Keratinocyte (primary cell): Measurements from ENCODE around the gene MVB12B. TPM values are rescaled to one million over a fixed set of nuclear protein-coding genes. Genes with fewer than 3 reads are reported as not detected.

Experiments used
- DNase-seq: peaks from one replicate; pipeline ENCODE4 v3.0.0-alpha.2; 2011; ENCODE audit warnings: low read depth, missing footprints, low spot score
- FAIRE-seq: peaks from 2 replicates; lab custom pipeline; 2011; peaks lifted over from hg19 to GRCh38; lab: Jason Lieb, UNC
- H2AFZ ChIP-seq: 2 replicates; pipeline ENCODE4 v1.6.0; 2012; ENCODE audit warnings: low read length, control low read depth, inconsistent platforms; ENCODE audit not compliant: control insufficient read depth
- H3K27ac ChIP-seq: 2 replicates; pipeline ENCODE4 v1.5.1; 2011; ENCODE audit warnings: low read length; ENCODE audit not compliant: control insufficient read depth, insufficient read depth
- H3K27me3 ChIP-seq: 3 replicates; pipeline ENCODE4 v1.6.0; 2011; ENCODE audit warnings: low read length; ENCODE audit not compliant: control insufficient read depth, insufficient read depth; ENCODE audit errors: extremely low read depth
- H3K36me3 ChIP-seq, 2 experiments: 2 replicates in 1 of 2; 3 replicates in 1 of 2; pipeline ENCODE4 v1.5.1; 2011; ENCODE audit warnings: low read length in 2 of 2, mild to moderate bottlenecking in 1 of 2; ENCODE audit not compliant: control insufficient read depth in 2 of 2, insufficient read depth in 2 of 2; ENCODE audit errors: extremely low read depth in 1 of 2
- H3K4me1 ChIP-seq: 3 replicates; pipeline ENCODE4 v1.5.1; 2011; ENCODE audit warnings: low read length; ENCODE audit not compliant: control insufficient read depth, insufficient read depth; ENCODE audit errors: extremely low read depth
- H3K4me2 ChIP-seq: 3 replicates; pipeline ENCODE4 v1.6.0; 2011; ENCODE audit warnings: low read depth, low read length; ENCODE audit not compliant: control insufficient read depth, insufficient read depth; ENCODE audit errors: extremely low read depth
- H3K4me3 ChIP-seq, 3 experiments: fragments of 200-600 bp in 1 of 3; sonication (generic) in 1 of 3; 2 replicates in 2 of 3; 3 replicates in 1 of 3; pipeline ENCODE4 v1.5.1; 2011 to 2016; ENCODE audit warnings: low read length in 3 of 3, mild to moderate bottlenecking in 3 of 3, control low read depth in 2 of 3, inconsistent platforms in 1 of 3, low read depth in 1 of 3, mixed read lengths in 1 of 3, mixed run types in 1 of 3, moderate library complexity in 1 of 3; ENCODE audit not compliant: control insufficient read depth in 2 of 3, insufficient read depth in 2 of 3; ENCODE audit errors: extremely low read depth in 1 of 3
- H3K79me2 ChIP-seq: 2 replicates; pipeline ENCODE4 v1.6.0; 2012; ENCODE audit warnings: low read length; ENCODE audit not compliant: control insufficient read depth, insufficient read depth
- H3K9ac ChIP-seq: 3 replicates; pipeline ENCODE4 v1.6.0; 2011; ENCODE audit warnings: low read length; ENCODE audit not compliant: control insufficient read depth, insufficient read depth; ENCODE audit errors: extremely low read depth
- H3K9me1 ChIP-seq: 3 replicates; pipeline ENCODE4 v1.6.0; 2011; ENCODE audit warnings: low read length; ENCODE audit not compliant: control insufficient read depth, insufficient read depth; ENCODE audit errors: extremely low read depth
- H3K9me3 ChIP-seq: 2 replicates; pipeline ENCODE4 v1.5.1; 2012; ENCODE audit warnings: low read depth, low read length; ENCODE audit not compliant: control insufficient read depth
- H4K20me1 ChIP-seq: 3 replicates; pipeline ENCODE4 v1.6.0; 2011; ENCODE audit warnings: low read length; ENCODE audit not compliant: control insufficient read depth, insufficient read depth; ENCODE audit errors: extremely low read depth
- CTCF ChIP-seq, 3 experiments: IDR thresholded peaks in 1 of 3; conservative IDR thresholded peaks in 1 of 3; optimal IDR thresholded peaks in 1 of 3; 2 replicates in 2 of 3; 3 replicates in 1 of 3; pipeline versions ENCODE3 to v1.5.1; 2011; ENCODE audit warnings: low read length in 3 of 3, mild to moderate bottlenecking in 3 of 3, moderate library complexity in 2 of 3, control low read depth in 1 of 3, inconsistent platforms in 1 of 3; ENCODE audit not compliant: insufficient read depth in 2 of 3; ENCODE audit errors: extremely low read depth in 1 of 3
- EZH2 ChIP-seq: IDR thresholded peaks from one replicate; pipeline ENCODE4 v1.6.1; 2012; ENCODE audit warnings: inconsistent platforms, mild to moderate bottlenecking, low read length, moderate library complexity
- dilution Hi-C: fragments of 300-500 bp; cut with MboI; formaldehyde crosslinking; loops from one replicate; pipeline ENCODE4 v1.7.0; 2020; ENCODE audit warnings: low sequenced_read_pairs; ENCODE audit not compliant: extremely low pct_ligation_motif_present
- polyA plus RNA-seq, 5 experiments: library from polyadenylated mRNA; depleted of rRNA in 3 of 5; stranded (reverse) in 3 of 5; stranded (forward) in 1 of 5; unstranded in 1 of 5; fragments of >200 nt; gene quantifications; 1 replicate in 1 of 5; 2 replicates in 3 of 5; 3 replicates in 1 of 5; pipeline versions ENCODE4 v1.2.1 to v1.2.3, GENCODE V29; 2011 to 2012; ENCODE audit warnings: missing spikeins in 2 of 5, low read depth in 1 of 5, low replicate concordance in 1 of 5

Gene MVB12B
- polyA plus RNA-seq, 1 donor (not counting 4 experiments of a cell fraction or from before 2014, with no cell fraction given) = 1.2 TPM

- Histone ChIP-seq H3K9me1 (no peaks in the 10 kb centered on the region), H3K27ac (no peak overlapping the region), H3K4me1 (peaks cover 24% of the 10 kb centered on the region), H4K20me1 (no peaks in the 10 kb centered on the region), H3K4me2 (no peak overlapping the region), H3K27me3 (no peaks in the 10 kb centered on the region), H3K79me2 (no peaks in the 10 kb centered on the region), H3K4me3 (no peak overlapping the region), H3K9ac (no peak overlapping the region), H2AFZ (no peak overlapping the region), H3K36me3 (no peaks in the 10 kb centered on the region), H3K9me3 (no peaks in the 10 kb centered on the region)
- dilution Hi-C loops = no loop called here
- DNase-seq (no peak), FAIRE-seq (no peak)
- TF ChIP-seq CTCF (optimal IDR thresholded peaks at IDR 0.05 in 1 of 3, IDR thresholded peaks at IDR 0.05 in 1 of 3, conservative IDR thresholded peaks at IDR 0.05 in 1 of 3; ENCODE audit: extremely low read depth in 1 of 3, insufficient read depth in 2 of 3, low read length in 3 of 3) (no peak), EZH2 (no peak)
These were observed 48.8 kb downstream of the MVB12B start for GRCh38 chr9:126375386-126375785.

GRCh38 chr9:126376311-126377175, 49.9 kb downstream of the MVB12B start:
- no peaks in the 10 kb centered on the region for H3K36me3 ChIP-seq
- no peaks in the 10 kb centered on the region for H3K27me3 ChIP-seq
- H3K4me3 ChIP-seq = no peak overlapping the region
- H3K9ac ChIP-seq = no peak overlapping the region
- no peak overlapping the region for H2AFZ ChIP-seq
- no peak for DNase-seq
- no peak for TF ChIP-seq CTCF (optimal IDR thresholded peaks at IDR 0.05 in 1 of 3, IDR thresholded peaks at IDR 0.05 in 1 of 3, conservative IDR thresholded peaks at IDR 0.05 in 1 of 3; ENCODE audit: extremely low read depth in 1 of 3, insufficient read depth in 2 of 3, low read length in 3 of 3)
- TF ChIP-seq EZH2 = no peak
- no peaks in the 10 kb centered on the region for H4K20me1 ChIP-seq
- H3K9me3 ChIP-seq = no peaks in the 10 kb centered on the region
- FAIRE-seq = no peak
- peaks cover 25% of the 10 kb centered on the region for H3K4me1 ChIP-seq
- H3K27ac ChIP-seq = no peak overlapping the region
- dilution Hi-C loops = no loop called here
- no peaks in the 10 kb centered on the region for H3K79me2 ChIP-seq
- H3K4me2 ChIP-seq = no peak overlapping the region
- no peaks in the 10 kb centered on the region for H3K9me1 ChIP-seq
